H9 (cell line): ENCODE results near the gene FHL2. TPM values are rescaled to one million over a fixed set of nuclear protein-coding genes. Genes with fewer than 3 reads are reported as not detected.
A peak's percentile ranks its signal among the peaks of the same experiment; 100 is the strongest.

Source experiments
- DNase-seq: peaks from one replicate; pipeline ENCODE4 v3.0.0-alpha.2; 2017
- H2AFZ ChIP-seq: one replicate; pipeline ENCODE4 v1.6.1; 2013; ENCODE audit warnings: mild to moderate bottlenecking, low read length, control low read depth, moderate library complexity
- H2AK5ac ChIP-seq: 2 replicates; pipeline ENCODE4 v1.6.1; 2013; ENCODE audit warnings: low read length, control low read depth, mixed read lengths; ENCODE audit not compliant: insufficient read length
- H2BK120ac ChIP-seq: one replicate; pipeline ENCODE4 v1.6.1; 2013; ENCODE audit warnings: low read depth, mild to moderate bottlenecking, low read length, control low read depth, inconsistent platforms; ENCODE audit not compliant: poor library complexity, severe bottlenecking
- H2BK12ac ChIP-seq: 2 replicates; pipeline ENCODE4 v1.6.1; 2013; ENCODE audit warnings: low read length, control low read depth, mixed read lengths, low read depth; ENCODE audit not compliant: insufficient read length
- H2BK15ac ChIP-seq: 2 replicates; pipeline ENCODE4 v1.6.1; 2013; ENCODE audit warnings: low read depth, low read length, control low read depth
- H2BK20ac ChIP-seq: one replicate; pipeline ENCODE4 v1.6.1; 2013; ENCODE audit warnings: low read depth, mild to moderate bottlenecking, low read length, control low read depth, inconsistent platforms; ENCODE audit not compliant: poor library complexity, severe bottlenecking
- H2BK5ac ChIP-seq: 2 replicates; pipeline ENCODE4 v1.6.1; 2013; ENCODE audit warnings: low read length, control low read depth, mixed read lengths; ENCODE audit not compliant: insufficient read length
- H3K14ac ChIP-seq: 2 replicates; pipeline ENCODE4 v1.6.1; 2013; ENCODE audit warnings: low read length, control low read depth; ENCODE audit not compliant: insufficient read depth
- H3K18ac ChIP-seq: 2 replicates; pipeline ENCODE4 v1.6.1; 2013; ENCODE audit warnings: low read depth, mild to moderate bottlenecking, mixed read lengths, low read length, control low read depth; ENCODE audit not compliant: insufficient read length
- H3K23ac ChIP-seq: 2 replicates; pipeline ENCODE4 v1.6.1; 2013; ENCODE audit warnings: low read length, control low read depth, mixed read lengths, low read depth; ENCODE audit not compliant: insufficient read length
- H3K23me2 ChIP-seq: 2 replicates; pipeline ENCODE4 v1.6.1; 2013; ENCODE audit warnings: low read depth, mild to moderate bottlenecking, mixed read lengths, low read length, control low read depth; ENCODE audit not compliant: insufficient read length, poor library complexity, severe bottlenecking
- H3K27ac ChIP-seq: 2 replicates; pipeline ENCODE4 v1.5.1; 2013; ENCODE audit warnings: low read length, control low read depth, mixed read lengths, low read depth; ENCODE audit not compliant: insufficient read length
- H3K27me3 ChIP-seq: 2 replicates; pipeline ENCODE4 v1.6.1; 2013; ENCODE audit warnings: low read length, control low read depth, inconsistent platforms; ENCODE audit not compliant: insufficient read depth
- H3K4ac ChIP-seq: 2 replicates; pipeline ENCODE4 v1.6.1; 2013; ENCODE audit warnings: low read depth, mild to moderate bottlenecking, control low read depth, inconsistent platforms, low read length, moderate library complexity
- H3K4me1 ChIP-seq: 2 replicates; pipeline ENCODE4 v1.6.1; 2013; ENCODE audit warnings: low read length, control low read depth, inconsistent platforms; ENCODE audit not compliant: insufficient read depth
- H3K4me2 ChIP-seq: 2 replicates; pipeline ENCODE4 v1.6.1; 2013; ENCODE audit warnings: low read length, control low read depth, mixed read lengths; ENCODE audit not compliant: insufficient read length, insufficient read depth
- H3K56ac ChIP-seq: 2 replicates; pipeline ENCODE4 v1.6.1; 2013; ENCODE audit warnings: low read depth, mild to moderate bottlenecking, mixed read lengths, low read length, control low read depth; ENCODE audit not compliant: insufficient read length
- H3K79me1 ChIP-seq: 2 replicates; pipeline ENCODE4 v1.6.1; 2013; ENCODE audit warnings: low read depth, mild to moderate bottlenecking, moderate library complexity, low read length, control low read depth, inconsistent platforms; ENCODE audit not compliant: insufficient read depth, poor library complexity, severe bottlenecking
- H3K79me2 ChIP-seq: 2 replicates; pipeline ENCODE4 v1.6.1; 2013; ENCODE audit warnings: low read length, control low read depth, inconsistent platforms; ENCODE audit not compliant: insufficient read depth
- H3K9ac ChIP-seq: 2 replicates; pipeline ENCODE4 v1.6.1; 2013; ENCODE audit warnings: low read length, control low read depth, mixed read lengths; ENCODE audit not compliant: insufficient read length; ENCODE audit errors: extremely low read depth
- H3K9me3 ChIP-seq: one replicate; pipeline ENCODE4 v1.6.1; 2013; ENCODE audit warnings: low read depth, low read length, inconsistent platforms; ENCODE audit not compliant: control insufficient read depth
- H3T11ph ChIP-seq: one replicate; pipeline ENCODE4 v1.6.1; 2013; ENCODE audit warnings: mild to moderate bottlenecking, low read length, control low read depth, inconsistent platforms
- H4K20me1 ChIP-seq: one replicate; pipeline ENCODE4 v1.6.1; 2013; ENCODE audit not compliant: control insufficient read depth, insufficient read length, insufficient read depth
- H4K5ac ChIP-seq: 2 replicates; pipeline ENCODE4 v1.6.1; 2013; ENCODE audit warnings: low read depth, mild to moderate bottlenecking, mixed read lengths, low read length, control low read depth; ENCODE audit not compliant: insufficient read length
- H4K8ac ChIP-seq: replicated peaks from 2 replicates; pipeline ENCODE4 v1.6.1; 2013; ENCODE audit warnings: low read length, control low read depth, mixed read lengths, low read depth; ENCODE audit not compliant: insufficient read length
- H4K91ac ChIP-seq: 2 replicates; pipeline ENCODE4 v1.6.1; 2013; ENCODE audit warnings: low read depth, mild to moderate bottlenecking, moderate library complexity, mixed read lengths, low read length, control low read depth; ENCODE audit not compliant: insufficient read length
- H3K27ac Mint-ChIP-seq, 3 experiments: 2 replicates in 2 of 3; 3 replicates in 1 of 3; pipeline ENCODE4 v1.8.0; 2020 to 2021; ENCODE audit warnings: mixed read lengths in 3 of 3, mild to moderate bottlenecking in 1 of 3, moderate library complexity in 1 of 3
- H3K27me3 Mint-ChIP-seq: 2 replicates; pipeline ENCODE4 v1.8.0; 2021; ENCODE audit warnings: low read depth, mild to moderate bottlenecking, moderate library complexity, mixed read lengths
- H3K36me3 Mint-ChIP-seq, 3 experiments: 2 replicates in 2 of 3; 3 replicates in 1 of 3; pipeline ENCODE4 v1.8.0; 2020 to 2021; ENCODE audit warnings: low read depth in 3 of 3, mixed read lengths in 3 of 3; ENCODE audit not compliant: insufficient read depth in 1 of 3
- H3K4me1 Mint-ChIP-seq, 2 experiments: 2 replicates each; pipeline ENCODE4 v1.8.0; 2020; ENCODE audit warnings: mixed read lengths in 2 of 2
- H3K4me3 Mint-ChIP-seq, 2 experiments: 2 replicates in 1 of 2; 3 replicates in 1 of 2; pipeline ENCODE4 v1.8.0; 2020 to 2021; ENCODE audit warnings: mild to moderate bottlenecking in 2 of 2, mixed read lengths in 2 of 2, moderate library complexity in 1 of 2
- H3K9me3 Mint-ChIP-seq, 2 experiments: 2 replicates in 1 of 2; 3 replicates in 1 of 2; pipeline ENCODE4 v1.8.0; 2020; ENCODE audit warnings: mild to moderate bottlenecking in 2 of 2, mixed read lengths in 2 of 2, moderate library complexity in 1 of 2
- CTCF ChIP-seq: fragments of 200-600 bp; sonication (generic); conservative IDR thresholded peaks from 3 replicates; pipeline ENCODE4 v1.8.0; 2021; ENCODE audit warnings: antibody characterized with exemption, mild to moderate bottlenecking
- WGBS: extraction: QIAGEN DNeasy Blood & Tissue Kit; methylation state at CpG from one replicate; pipeline ENCODE4 v1.1.7; 2013; ENCODE audit warnings: missing lambda C conversion rate, low lambda C conversion rate, mixed read lengths; ENCODE audit not compliant: insufficient read length; ENCODE audit errors: extremely low coverage; 5-methylcytosine and 5-hydroxymethylcytosine counted together
- total RNA-seq: library from RNA; stranded (reverse); gene quantifications from 2 replicates; pipeline ENCODE4 v1.2.1, GENCODE V29; 2021

Gene FHL2
- total RNA-seq, 1 experiment from 2014 or later = 34.9 TPM

- no peak overlapping the region for H3K27ac Mint-ChIP-seq
- H3K18ac ChIP-seq = no peak overlapping the region
- H2AFZ ChIP-seq = no peak overlapping the region
- WGBS = no CpG with 5 or more reads among the region's 2 CpGs
- H3K4me2 ChIP-seq = no peak overlapping the region
- no peak overlapping the region for H3K4ac ChIP-seq
- H2BK120ac ChIP-seq = no peak overlapping the region
- H4K5ac ChIP-seq = no peak overlapping the region
- peaks cover 13 to 19% of the 10 kb centered on the region in 2 experiments for H3K4me1 Mint-ChIP-seq
- no peaks in the 10 kb centered on the region for H4K20me1 ChIP-seq
- no peak overlapping the region for H3K9ac ChIP-seq
- no peak overlapping the region for H2BK12ac ChIP-seq
- H3K27ac ChIP-seq = no peak overlapping the region
- peaks cover 0 to 19% (median 11%) of the 10 kb centered on the region in 3 experiments; a peak in 6 of 7 replicates for H3K36me3 Mint-ChIP-seq
- H3K27me3 Mint-ChIP-seq = no peaks in the 10 kb centered on the region; the same call in 1 of the 2 replicates
- peaks cover 0 to 3% of the 10 kb centered on the region in 2 experiments; a peak in 1 of 5 replicates for H3K9me3 Mint-ChIP-seq
- H3K9me3 ChIP-seq = no peaks in the 10 kb centered on the region
- TF ChIP-seq CTCF = no peak
- H3K4me3 Mint-ChIP-seq = peak overlapping the region in 1 of 2 experiments; percentile 99; a peak in 2 of 5 replicates
- no peak overlapping the region for H4K8ac ChIP-seq
- no peak overlapping the region for H2BK15ac ChIP-seq
- H4K91ac ChIP-seq = no peak overlapping the region
- no peak overlapping the region for H3K23ac ChIP-seq
- no peaks in the 10 kb centered on the region for H3K27me3 ChIP-seq
- H3K79me1 ChIP-seq = peaks cover 5% of the 10 kb centered on the region
- no peak overlapping the region for H2BK20ac ChIP-seq
- no peaks in the 10 kb centered on the region for H3K4me1 ChIP-seq
- no peak overlapping the region for H2AK5ac ChIP-seq
- no peak overlapping the region for H3T11ph ChIP-seq
- H3K79me2 ChIP-seq = peaks cover 15% of the 10 kb centered on the region; the same call in 1 of the 2 replicates
- DNase-seq = no peak
- no peak overlapping the region for H2BK5ac ChIP-seq
- peaks cover 9% of the 10 kb centered on the region for H3K23me2 ChIP-seq
- no peak overlapping the region for H3K14ac ChIP-seq
- no peak overlapping the region for H3K56ac ChIP-seq
These were observed 63.4 kb downstream of the FHL2 start for GRCh38 chr2:105335469-105335868.
